Parathyroid adenoma (tissue), 2 donors: ENCODE measurements around the gene DIP2C.

ENCODE experiments used
- H2AFZ ChIP-seq: fragments of 300-600 bp; sonication (generic); one replicate; pipeline ENCODE4 v1.7.0; 2017; ENCODE audit warnings: antibody characterized with exemption, mild to moderate bottlenecking
- H3K27ac ChIP-seq: fragments of 300-600 bp; sonication (generic); one replicate; pipeline ENCODE4 v1.7.0; 2017
- H3K27me3 ChIP-seq: fragments of 300-600 bp; sonication (generic); one replicate; pipeline ENCODE4 v1.7.0; 2017; ENCODE audit warnings: low read length; ENCODE audit not compliant: control insufficient read depth, insufficient read depth
- H3K36me3 ChIP-seq: fragments of 300-600 bp; sonication (generic); one replicate; pipeline ENCODE4 v1.7.0; 2017; ENCODE audit warnings: low read length; ENCODE audit not compliant: control insufficient read depth, insufficient read depth
- H3K4me1 ChIP-seq: fragments of 300-600 bp; sonication (generic); one replicate; pipeline ENCODE4 v1.7.0; 2017; ENCODE audit warnings: control low read depth
- H3K4me2 ChIP-seq: fragments of 300-600 bp; sonication (generic); one replicate; pipeline ENCODE4 v1.7.0; 2017; ENCODE audit warnings: low read length
- H3K4me3 ChIP-seq: fragments of 300-600 bp; sonication (generic); one replicate; pipeline ENCODE4 v1.7.0; 2017; ENCODE audit warnings: low read depth, low read length
- H3K79me2 ChIP-seq: fragments of 300-600 bp; sonication (generic); one replicate; pipeline ENCODE4 v1.7.0; 2017; ENCODE audit warnings: control low read depth
- H3K9ac ChIP-seq: fragments of 300-600 bp; sonication (generic); one replicate; pipeline ENCODE4 v1.7.0; 2017; ENCODE audit warnings: mild to moderate bottlenecking
- H3K9me3 ChIP-seq: fragments of 300-600 bp; sonication (generic); one replicate; pipeline ENCODE4 v1.7.0; 2017; ENCODE audit warnings: low read length; ENCODE audit not compliant: control insufficient read depth
- TF ChIP-seq, protein P1 (sequence below): fragments of 300-600 bp; sonication (generic); IDR thresholded peaks from one replicate; pipeline ENCODE4 v1.7.0; 2017; ENCODE audit warnings: antibody characterized with exemption, mild to moderate bottlenecking
- donor health status: primary hyperparathyroidism.

The DIP2C gene

DNA sequence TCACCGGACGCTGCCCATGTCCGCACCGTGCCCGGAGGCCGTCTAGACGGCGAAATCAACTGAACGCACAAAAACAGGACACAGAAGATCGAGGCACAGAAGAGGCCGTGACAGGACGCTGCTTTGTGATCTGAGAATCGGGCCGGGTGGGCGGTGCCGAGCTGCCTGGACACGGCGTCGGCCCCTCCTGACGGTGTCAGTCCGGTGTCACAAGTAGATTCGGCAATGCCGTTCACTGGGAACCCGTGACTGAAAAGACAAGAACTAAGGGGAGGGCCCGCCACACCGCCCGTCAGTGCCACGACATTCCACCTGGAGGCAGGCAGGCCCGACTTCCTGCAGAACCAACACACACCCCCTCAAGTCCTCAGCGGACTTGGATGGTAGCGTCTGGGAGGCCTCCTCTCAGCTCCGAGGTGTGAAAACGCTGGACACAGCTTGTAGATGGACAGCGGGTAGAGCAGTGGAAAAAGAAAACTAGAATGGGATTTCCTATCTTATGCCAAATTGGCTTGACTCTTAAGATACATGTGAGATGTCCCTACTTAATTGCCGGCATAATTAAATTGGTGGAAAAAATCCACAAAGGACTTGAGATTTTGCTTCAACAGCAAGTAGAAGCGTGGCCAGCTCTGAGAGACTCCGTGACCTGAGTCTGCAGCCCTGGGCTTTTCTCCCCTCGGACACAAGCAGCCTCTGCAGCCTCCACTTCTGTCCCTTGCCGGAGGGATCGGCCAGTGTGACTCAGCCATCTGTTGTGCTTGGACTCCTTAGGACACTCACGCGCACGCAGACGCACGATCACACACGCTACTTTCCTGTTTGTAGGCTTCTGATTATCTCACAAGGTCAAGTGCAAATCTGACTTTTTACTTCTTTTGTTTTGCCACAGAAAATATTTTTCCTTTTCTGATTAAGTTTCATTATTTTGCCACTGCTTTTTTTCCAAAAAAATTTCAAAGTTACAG lies 269.0 kb downstream of the DIP2C start:
- Histone ChIP-seq H3K4me2 (no peak overlapping the region), H3K4me3 (no peak overlapping the region), H3K27me3 (no peaks in the 10 kb centered on the region), H3K79me2 (peaks cover 2% of the 10 kb centered on the region), H3K27ac (no peak overlapping the region), H3K36me3 (no peaks in the 10 kb centered on the region), H2AFZ (no peak overlapping the region), H3K9ac (no peak overlapping the region), H3K9me3 (no peaks in the 10 kb centered on the region), H3K4me1 (no peaks in the 10 kb centered on the region)
- TF ChIP-seq, protein P1, sequence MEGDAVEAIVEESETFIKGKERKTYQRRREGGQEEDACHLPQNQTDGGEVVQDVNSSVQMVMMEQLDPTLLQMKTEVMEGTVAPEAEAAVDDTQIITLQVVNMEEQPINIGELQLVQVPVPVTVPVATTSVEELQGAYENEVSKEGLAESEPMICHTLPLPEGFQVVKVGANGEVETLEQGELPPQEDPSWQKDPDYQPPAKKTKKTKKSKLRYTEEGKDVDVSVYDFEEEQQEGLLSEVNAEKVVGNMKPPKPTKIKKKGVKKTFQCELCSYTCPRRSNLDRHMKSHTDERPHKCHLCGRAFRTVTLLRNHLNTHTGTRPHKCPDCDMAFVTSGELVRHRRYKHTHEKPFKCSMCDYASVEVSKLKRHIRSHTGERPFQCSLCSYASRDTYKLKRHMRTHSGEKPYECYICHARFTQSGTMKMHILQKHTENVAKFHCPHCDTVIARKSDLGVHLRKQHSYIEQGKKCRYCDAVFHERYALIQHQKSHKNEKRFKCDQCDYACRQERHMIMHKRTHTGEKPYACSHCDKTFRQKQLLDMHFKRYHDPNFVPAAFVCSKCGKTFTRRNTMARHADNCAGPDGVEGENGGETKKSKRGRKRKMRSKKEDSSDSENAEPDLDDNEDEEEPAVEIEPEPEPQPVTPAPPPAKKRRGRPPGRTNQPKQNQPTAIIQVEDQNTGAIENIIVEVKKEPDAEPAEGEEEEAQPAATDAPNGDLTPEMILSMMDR = no peak

DNA sequence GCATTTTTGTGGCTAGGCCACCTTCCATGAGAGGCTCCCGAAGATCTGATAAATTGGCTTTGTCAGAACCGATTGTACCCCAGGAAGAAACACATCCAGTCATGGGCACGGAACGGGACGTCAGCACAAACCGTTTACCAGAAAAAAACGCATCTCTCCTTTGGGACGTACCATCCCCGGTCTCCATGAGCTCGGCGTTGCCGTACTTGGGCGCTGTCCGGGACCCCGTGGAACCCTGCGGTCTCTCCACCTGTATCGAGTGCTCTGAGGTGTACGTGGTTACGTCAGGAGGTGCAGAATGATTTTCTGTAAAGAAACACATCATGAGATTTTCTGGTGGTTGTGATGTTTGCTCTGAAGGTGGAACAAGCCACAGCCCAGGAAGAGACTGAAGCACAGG lies 270.6 kb downstream of the DIP2C start:
- TF ChIP-seq, protein P1 = no peak
- no peak overlapping the region for H2AFZ ChIP-seq
- no peak overlapping the region for H3K27ac ChIP-seq
- H3K27me3 ChIP-seq = no peaks in the 10 kb centered on the region
- H3K4me3 ChIP-seq = no peak overlapping the region
- H3K36me3 ChIP-seq = no peaks in the 10 kb centered on the region
- no peak overlapping the region for H3K4me2 ChIP-seq
- H3K4me1 ChIP-seq = no peaks in the 10 kb centered on the region
- H3K79me2 ChIP-seq = peaks cover 2% of the 10 kb centered on the region
- no peaks in the 10 kb centered on the region for H3K9me3 ChIP-seq
- H3K9ac ChIP-seq = no peak overlapping the region

DNA sequence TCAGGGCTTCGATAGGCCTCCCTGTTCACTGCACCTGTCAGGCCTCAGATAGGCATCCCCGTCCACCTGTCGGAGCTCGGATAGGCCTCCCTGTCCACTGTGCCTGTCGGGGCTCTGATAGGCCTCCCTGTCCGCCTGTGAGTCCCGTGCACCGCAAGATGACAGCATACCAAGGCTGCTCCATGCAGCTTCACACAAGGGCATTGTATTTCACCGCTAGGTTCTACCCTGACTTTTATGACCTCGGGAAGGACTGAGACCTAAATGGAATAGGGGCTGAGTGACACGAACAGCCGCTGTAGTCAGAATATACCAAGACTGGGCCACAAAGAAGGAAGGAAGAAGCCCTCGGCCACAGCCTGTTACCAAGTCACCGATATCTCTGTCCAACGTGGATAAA lies 271.2 kb downstream of the DIP2C start:
- H3K27me3 ChIP-seq = no peaks in the 10 kb centered on the region
- H3K4me3 ChIP-seq = no peak overlapping the region
- no peaks in the 10 kb centered on the region for H3K36me3 ChIP-seq
- H3K4me2 ChIP-seq = no peak overlapping the region
- H2AFZ ChIP-seq = no peak overlapping the region
- H3K27ac ChIP-seq = no peak overlapping the region
- peaks cover 2% of the 10 kb centered on the region for H3K79me2 ChIP-seq
- H3K4me1 ChIP-seq = no peaks in the 10 kb centered on the region
- H3K9me3 ChIP-seq = no peaks in the 10 kb centered on the region
- TF ChIP-seq, protein P1 = no peak
- H3K9ac ChIP-seq = no peak overlapping the region

DNA sequence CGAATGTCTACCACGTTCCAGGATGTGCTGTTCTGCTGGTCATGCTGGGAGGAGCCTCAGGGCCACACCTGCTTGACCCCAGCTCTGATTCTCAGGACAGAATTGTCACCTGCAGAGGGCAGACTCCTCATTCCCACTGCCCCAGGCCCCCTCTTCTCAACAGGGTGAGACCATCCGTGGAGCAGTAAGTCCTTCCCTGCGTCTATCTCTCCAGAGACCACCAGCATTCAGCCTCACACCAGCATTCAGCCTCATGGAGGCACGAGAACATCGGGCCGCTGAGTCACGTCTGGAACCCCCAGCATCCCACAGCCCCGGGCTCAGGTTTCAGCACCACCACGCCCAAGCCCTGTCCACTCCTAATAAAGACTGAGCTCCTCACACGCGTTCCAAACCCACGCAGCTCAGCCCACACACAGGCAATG lies 273.4 kb downstream of the DIP2C start:
- H3K79me2 ChIP-seq = peaks cover 2% of the 10 kb centered on the region
- H3K27me3 ChIP-seq = no peaks in the 10 kb centered on the region
- no peak overlapping the region for H2AFZ ChIP-seq
- H3K4me3 ChIP-seq = no peak overlapping the region
- no peaks in the 10 kb centered on the region for H3K4me1 ChIP-seq
- H3K9me3 ChIP-seq = no peaks in the 10 kb centered on the region
- H3K9ac ChIP-seq = no peak overlapping the region
- no peak overlapping the region for H3K4me2 ChIP-seq
- TF ChIP-seq, protein P1 = no peak
- no peak overlapping the region for H3K27ac ChIP-seq
- no peaks in the 10 kb centered on the region for H3K36me3 ChIP-seq

DNA sequence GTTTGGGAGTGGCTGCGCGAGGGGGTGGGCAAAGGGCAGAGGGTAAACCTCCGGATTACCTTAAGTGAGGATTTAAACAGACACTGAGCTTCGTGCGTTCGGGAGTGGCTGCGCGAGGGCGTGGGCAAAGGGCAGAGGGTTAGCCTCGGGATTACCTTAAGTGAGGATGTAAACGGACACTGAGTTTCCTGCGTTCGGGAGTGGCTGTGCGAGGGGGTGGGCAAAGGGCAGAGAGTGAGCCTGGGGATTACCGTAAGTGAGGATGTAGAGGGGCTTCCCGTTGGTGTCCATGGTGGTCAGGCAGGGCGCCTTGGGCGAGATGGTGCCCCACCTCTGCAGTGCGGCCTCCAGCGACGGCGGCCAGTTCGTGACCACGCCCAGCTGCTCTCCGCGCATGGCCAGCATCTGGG lies 275.8 kb downstream of the DIP2C start:
- no peaks in the 10 kb centered on the region for H3K79me2 ChIP-seq
- no peaks in the 10 kb centered on the region for H3K36me3 ChIP-seq
- TF ChIP-seq, protein P1 = no peak
- no peak overlapping the region for H3K4me3 ChIP-seq
- no peaks in the 10 kb centered on the region for H3K27me3 ChIP-seq
- H3K4me1 ChIP-seq = no peaks in the 10 kb centered on the region
- no peak overlapping the region for H3K27ac ChIP-seq
- no peak overlapping the region for H3K9ac ChIP-seq
- H3K4me2 ChIP-seq = no peak overlapping the region
- no peak overlapping the region for H2AFZ ChIP-seq
- H3K9me3 ChIP-seq = no peaks in the 10 kb centered on the region
